Endothelial cell of umbilical vein (primary cell): Measurements from ENCODE around the gene CCDC106. TPM values are rescaled to one million over a fixed set of nuclear protein-coding genes. Genes with fewer than 3 reads are reported as not detected.

Source experiments
- BruUV-seq: library from RNA; stranded (reverse); fragments of 400-500 nt; replicated peaks from 2 replicates; lab custom pipeline; 2021; lab: Mats Ljungman, UMichigan
- CTCF ChIA-PET: fragments of 300-600, 350-600 bp; sonication (Branson Sonifier 250); formaldehyde crosslinking; loops from one replicate; lab custom pipeline; 2021; ENCODE audit warnings: antibody characterized with exemption, inconsistent platforms; lab: Charles Lee
- POLR2A ChIA-PET: fragments of 300-600, 350-600 bp; sonication (Branson Sonifier 250); formaldehyde crosslinking; loops from one replicate; lab custom pipeline; 2021; ENCODE audit warnings: antibody characterized with exemption, inconsistent platforms; lab: Charles Lee
- DNase-seq: peaks from one replicate; pipeline ENCODE4 v3.0.0-alpha.2; 2011; ENCODE audit warnings: low read depth, low spot score
- FAIRE-seq: peaks from 2 replicates; lab custom pipeline; 2011; peaks lifted over from hg19 to GRCh38; lab: Jason Lieb, UNC
- H2AFZ ChIP-seq: 2 replicates; pipeline ENCODE4 v1.6.0; 2012; ENCODE audit warnings: low read depth, low read length, control low read depth, inconsistent platforms
- H3K27ac ChIP-seq: 2 replicates; pipeline ENCODE4 v1.5.1; 2011; ENCODE audit warnings: low read depth, mild to moderate bottlenecking, control low read depth, low read length, moderate library complexity; ENCODE audit not compliant: insufficient read depth
- H3K27me3 ChIP-seq, 2 experiments: 2 replicates each; pipeline versions ENCODE4 v1.6.0 to v1.6.1; 2011; ENCODE audit warnings: low read length in 2 of 2, mixed read lengths in 1 of 2; ENCODE audit not compliant: control insufficient read depth in 2 of 2, insufficient read depth in 2 of 2
- H3K36me3 ChIP-seq, 2 experiments: 2 replicates in 1 of 2; 3 replicates in 1 of 2; pipeline ENCODE4 v1.5.1; 2011; ENCODE audit warnings: low read length in 2 of 2, mild to moderate bottlenecking in 1 of 2, moderate library complexity in 1 of 2; ENCODE audit not compliant: control insufficient read depth in 2 of 2, insufficient read depth in 2 of 2; ENCODE audit errors: extremely low read depth in 1 of 2
- H3K4me1 ChIP-seq: 3 replicates; pipeline ENCODE4 v1.5.1; 2011; ENCODE audit warnings: mild to moderate bottlenecking, low read length; ENCODE audit not compliant: control insufficient read depth, insufficient read depth; ENCODE audit errors: extremely low read depth
- H3K4me2 ChIP-seq: 2 replicates; pipeline ENCODE4 v1.6.1; 2011; ENCODE audit warnings: low read length, control low read depth, mixed read lengths; ENCODE audit not compliant: insufficient read depth
- H3K4me3 ChIP-seq, 3 experiments: fragments of 200-600 bp in 1 of 3; sonication (generic), shearing (Covaris generic) in 1 of 3; replicated peaks in 1 of 3; 2 replicates each; pipeline ENCODE4 v1.5.1; 2011 to 2016; ENCODE audit warnings: control low read depth in 3 of 3, low read length in 3 of 3, mild to moderate bottlenecking in 2 of 3, inconsistent platforms in 1 of 3, low read depth in 1 of 3, moderate library complexity in 1 of 3; ENCODE audit not compliant: insufficient read depth in 1 of 3
- H3K79me2 ChIP-seq: 2 replicates; pipeline ENCODE4 v1.6.0; 2012; ENCODE audit warnings: low read length, inconsistent platforms; ENCODE audit not compliant: control insufficient read depth, insufficient read depth
- H3K9ac ChIP-seq: replicated peaks from 2 replicates; pipeline ENCODE3; 2011; ENCODE audit warnings: low read length, control low read depth; ENCODE audit not compliant: insufficient read depth; ENCODE audit errors: extremely low read depth
- H3K9me1 ChIP-seq: replicated peaks from 3 replicates; pipeline ENCODE4 v1.6.0; 2011; ENCODE audit warnings: mild to moderate bottlenecking, low read length; ENCODE audit not compliant: control insufficient read depth, insufficient read depth; ENCODE audit errors: extremely low read depth
- H3K9me3 ChIP-seq: replicated peaks from 2 replicates; pipeline ENCODE4 v1.5.1; 2012; ENCODE audit warnings: low read length, inconsistent platforms; ENCODE audit not compliant: control insufficient read depth, insufficient read depth
- H4K20me1 ChIP-seq: replicated peaks from 2 replicates; pipeline ENCODE3; 2011; ENCODE audit warnings: mild to moderate bottlenecking, low read length; ENCODE audit not compliant: control insufficient read depth, insufficient read depth; ENCODE audit errors: extremely low read depth
- GATA2 ChIP-seq: IDR thresholded peaks from 2 replicates; pipeline ENCODE4 v1.7.0; 2011; ENCODE audit warnings: low read depth, mild to moderate bottlenecking, moderate library complexity, mixed read lengths, low read length; ENCODE audit not compliant: insufficient read length, insufficient read depth
- MYC ChIP-seq: IDR thresholded peaks from one replicate; pipeline ENCODE4 v1.6.1; 2011; ENCODE audit warnings: mild to moderate bottlenecking, low read depth, low read length
- POLR2A ChIP-seq: IDR thresholded peaks from 2 replicates; pipeline ENCODE4 v1.6.1; 2012; ENCODE audit warnings: low read depth, mild to moderate bottlenecking, control low read depth, low read length
- POLR2AphosphoS5 ChIP-seq: IDR thresholded peaks from 2 replicates; pipeline ENCODE4 v1.6.1; 2012; ENCODE audit warnings: low read depth, mild to moderate bottlenecking, control low read depth, low read length, moderate library complexity; ENCODE audit not compliant: insufficient read depth
- dilution Hi-C: fragments of 300-500 bp; cut with MboI; formaldehyde crosslinking; loops from one replicate; pipeline ENCODE4 v1.15.0; 2019; ENCODE audit warnings: low sequenced_read_pairs; ENCODE audit not compliant: extremely low pct_ligation_motif_present
- intact Hi-C: fragments of 100-400 bp; cut with micrococcal nuclease; formaldehyde crosslinking; loops from one replicate; pipeline ENCODE4 v1.10.0; 2022
- polyA plus RNA-seq, 4 experiments: library from polyadenylated mRNA; depleted of rRNA in 3 of 4; stranded (reverse) in 3 of 4; unstranded in 1 of 4; fragments of >200 nt; gene quantifications; 2 replicates each; pipeline versions ENCODE4 v1.2.1 to v1.2.3, GENCODE V29; 2011 to 2012; ENCODE audit warnings: missing spikeins in 1 of 4
- total RNA-seq: library from RNA; stranded (reverse); gene quantifications from 2 replicates; pipeline ENCODE4 v1.2.3, GENCODE V29; 2021
- TF ChIP-seq, protein P1 (sequence below), 2 donors: IDR thresholded peaks; 1 replicate in 1 of 2; 2 replicates in 1 of 2; pipeline ENCODE4 v1.5.1; 2011; ENCODE audit warnings: low read length in 2 of 2, mild to moderate bottlenecking in 2 of 2, moderate library complexity in 2 of 2, control low read depth in 1 of 2, inconsistent platforms in 1 of 2, low read depth in 1 of 2; ENCODE audit not compliant: insufficient read depth in 1 of 2; ENCODE audit errors: extremely low read depth in 1 of 2
- TF ChIP-seq, protein P2 (sequence below): IDR thresholded peaks from 2 replicates; pipeline ENCODE4 v1.6.1; 2011; ENCODE audit not compliant: insufficient read depth, insufficient read length

The CCDC106 gene
- total and polyA plus RNA-seq, 2 donors (not counting 3 experiments of a cell fraction or from before 2014, with no cell fraction given) = 11.8 to 12.0 TPM

DNA sequence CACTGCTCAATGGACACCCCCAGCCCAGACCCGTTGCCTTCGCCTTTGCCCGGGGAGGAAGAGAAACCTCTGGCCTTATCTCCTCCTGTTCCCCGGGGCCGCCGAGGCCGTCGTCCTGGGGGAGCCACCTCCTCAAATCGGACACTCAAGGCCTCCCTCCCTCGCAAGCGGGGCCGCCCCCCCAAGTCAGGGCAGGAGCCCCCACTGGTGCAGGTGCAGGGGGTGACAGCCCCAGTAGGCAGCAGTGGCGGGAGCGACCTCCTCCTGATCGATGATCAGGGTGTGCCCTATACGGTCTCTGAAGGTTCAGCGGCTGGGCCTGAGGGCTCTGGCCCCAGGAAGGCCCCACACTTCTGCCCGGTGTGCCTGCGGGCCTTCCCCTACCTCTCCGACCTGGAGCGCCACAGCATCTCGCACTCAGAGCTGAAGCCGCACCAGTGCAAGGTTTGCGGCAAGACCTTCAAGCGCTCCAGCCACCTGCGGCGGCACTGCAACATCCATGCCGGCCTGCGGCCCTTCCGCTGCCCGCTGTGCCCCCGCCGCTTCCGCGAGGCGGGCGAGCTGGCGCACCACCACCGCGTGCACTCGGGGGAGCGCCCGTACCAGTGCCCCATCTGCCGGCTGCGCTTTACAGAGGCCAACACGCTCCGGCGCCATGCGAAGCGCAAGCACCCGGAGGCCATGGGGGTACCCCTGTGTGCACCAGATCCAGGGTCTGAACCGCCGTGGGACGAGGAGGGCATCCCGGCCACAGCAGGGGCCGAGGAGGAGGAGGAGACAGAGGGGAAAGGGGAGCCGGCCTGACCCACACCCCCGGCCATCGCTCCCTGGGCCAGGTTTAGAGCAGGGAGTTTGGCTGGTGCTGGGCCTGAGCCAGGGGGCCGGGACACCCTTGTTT is 45.7 kb upstream of the CCDC106 start:
- Histone ChIP-seq H3K4me1 (peaks cover 21% of the 10 kb centered on the region), H3K4me2 (no peak overlapping the region), H3K4me3 (no peak overlapping the region), H3K79me2 (peaks cover 10% of the 10 kb centered on the region), H4K20me1 (no peaks in the 10 kb centered on the region), H3K27ac (no peak overlapping the region), H3K9me1 (no peaks in the 10 kb centered on the region), H3K9me3 (no peaks in the 10 kb centered on the region), H3K27me3 (no peaks in the 10 kb centered on the region), H3K9ac (no peak overlapping the region), H3K36me3 (peaks cover 0 to 2% of the 10 kb centered on the region in 2 experiments), H2AFZ (no peak overlapping the region)
- BruUV-seq = no TSS peak
- no peak for DNase-seq
- ChIA-PET POLR2A (no interaction called here), CTCF (interaction anchor here (1.2 kb wide), 1 partner anchor 99 kb away, joined by 3 read pairs; no protein-coding TSS in a partner anchor)
- TF ChIP-seq POLR2A = no peak
- no peak for TF ChIP-seq GATA2
- TF ChIP-seq, protein P1, sequence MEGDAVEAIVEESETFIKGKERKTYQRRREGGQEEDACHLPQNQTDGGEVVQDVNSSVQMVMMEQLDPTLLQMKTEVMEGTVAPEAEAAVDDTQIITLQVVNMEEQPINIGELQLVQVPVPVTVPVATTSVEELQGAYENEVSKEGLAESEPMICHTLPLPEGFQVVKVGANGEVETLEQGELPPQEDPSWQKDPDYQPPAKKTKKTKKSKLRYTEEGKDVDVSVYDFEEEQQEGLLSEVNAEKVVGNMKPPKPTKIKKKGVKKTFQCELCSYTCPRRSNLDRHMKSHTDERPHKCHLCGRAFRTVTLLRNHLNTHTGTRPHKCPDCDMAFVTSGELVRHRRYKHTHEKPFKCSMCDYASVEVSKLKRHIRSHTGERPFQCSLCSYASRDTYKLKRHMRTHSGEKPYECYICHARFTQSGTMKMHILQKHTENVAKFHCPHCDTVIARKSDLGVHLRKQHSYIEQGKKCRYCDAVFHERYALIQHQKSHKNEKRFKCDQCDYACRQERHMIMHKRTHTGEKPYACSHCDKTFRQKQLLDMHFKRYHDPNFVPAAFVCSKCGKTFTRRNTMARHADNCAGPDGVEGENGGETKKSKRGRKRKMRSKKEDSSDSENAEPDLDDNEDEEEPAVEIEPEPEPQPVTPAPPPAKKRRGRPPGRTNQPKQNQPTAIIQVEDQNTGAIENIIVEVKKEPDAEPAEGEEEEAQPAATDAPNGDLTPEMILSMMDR (IDR thresholded peaks at IDR 0.05; ENCODE audit: extremely low read depth in 1 of 2, insufficient read depth in 1 of 2, low read depth in 1 of 2, low read length in 2 of 2) = no peak
- TF ChIP-seq MYC = no peak
- TF ChIP-seq POLR2AphosphoS5 = no peak
- TF ChIP-seq, protein P2, sequence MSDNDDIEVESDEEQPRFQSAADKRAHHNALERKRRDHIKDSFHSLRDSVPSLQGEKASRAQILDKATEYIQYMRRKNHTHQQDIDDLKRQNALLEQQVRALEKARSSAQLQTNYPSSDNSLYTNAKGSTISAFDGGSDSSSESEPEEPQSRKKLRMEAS = no peak
- intact Hi-C loops (loop anchor here (10.0 kb wide), 2 partner anchors 218 to 348 kb away; partner anchors contain the start of genes PPP6R1, RPL28 and TMEM238), dilution Hi-C loops (loop anchor here (10.0 kb wide), 1 partner anchor 88 kb away; no protein-coding TSS in a partner anchor)
- no peak for FAIRE-seq
